Parathyroid adenoma (tissue), 2 donors: Measurements from ENCODE around the gene RAB3IL1.

ENCODE experiments used
- H2AFZ ChIP-seq: fragments of 300-600 bp; sonication (generic); one replicate; pipeline ENCODE4 v1.7.0; 2017; ENCODE audit warnings: antibody characterized with exemption, mild to moderate bottlenecking
- H3K27ac ChIP-seq: fragments of 300-600 bp; sonication (generic); one replicate; pipeline ENCODE4 v1.7.0; 2017
- H3K27me3 ChIP-seq: fragments of 300-600 bp; sonication (generic); one replicate; pipeline ENCODE4 v1.7.0; 2017; ENCODE audit warnings: low read length; ENCODE audit not compliant: control insufficient read depth, insufficient read depth
- H3K36me3 ChIP-seq: fragments of 300-600 bp; sonication (generic); one replicate; pipeline ENCODE4 v1.7.0; 2017; ENCODE audit warnings: low read length; ENCODE audit not compliant: control insufficient read depth, insufficient read depth
- H3K4me1 ChIP-seq: fragments of 300-600 bp; sonication (generic); one replicate; pipeline ENCODE4 v1.7.0; 2017; ENCODE audit warnings: control low read depth
- H3K4me2 ChIP-seq: fragments of 300-600 bp; sonication (generic); one replicate; pipeline ENCODE4 v1.7.0; 2017; ENCODE audit warnings: low read length
- H3K4me3 ChIP-seq: fragments of 300-600 bp; sonication (generic); one replicate; pipeline ENCODE4 v1.7.0; 2017; ENCODE audit warnings: low read depth, low read length
- H3K79me2 ChIP-seq: fragments of 300-600 bp; sonication (generic); one replicate; pipeline ENCODE4 v1.7.0; 2017; ENCODE audit warnings: control low read depth
- H3K9ac ChIP-seq: fragments of 300-600 bp; sonication (generic); one replicate; pipeline ENCODE4 v1.7.0; 2017; ENCODE audit warnings: mild to moderate bottlenecking
- H3K9me3 ChIP-seq: fragments of 300-600 bp; sonication (generic); one replicate; pipeline ENCODE4 v1.7.0; 2017; ENCODE audit warnings: low read length; ENCODE audit not compliant: control insufficient read depth
- CTCF ChIP-seq: fragments of 300-600 bp; sonication (generic); IDR thresholded peaks from one replicate; pipeline ENCODE4 v1.7.0; 2017; ENCODE audit warnings: antibody characterized with exemption, mild to moderate bottlenecking
- donor health status: primary hyperparathyroidism.

The RAB3IL1 gene

GRCh38 chr11:61905067-61905696 is 12.2 kb downstream of the RAB3IL1 start:
- no peaks in the 10 kb centered on the region for H3K36me3 ChIP-seq
- no peak overlapping the region for H3K27ac ChIP-seq

GRCh38 chr11:61904539-61905048 is 12.8 kb downstream of the RAB3IL1 start:
- no peaks in the 10 kb centered on the region for H3K27me3 ChIP-seq
- H3K36me3 ChIP-seq = no peaks in the 10 kb centered on the region
- no peak overlapping the region for H3K4me3 ChIP-seq
- H3K79me2 ChIP-seq = no peaks in the 10 kb centered on the region
- no peak overlapping the region for H3K27ac ChIP-seq
- peaks cover 11% of the 10 kb centered on the region for H3K4me1 ChIP-seq
- H3K9ac ChIP-seq = no peak overlapping the region
- no peak overlapping the region for H3K4me2 ChIP-seq
- TF ChIP-seq CTCF = no peak
- H3K9me3 ChIP-seq = no peaks in the 10 kb centered on the region
- H2AFZ ChIP-seq = no peak overlapping the region

More at GRCh38 chr11:61905067-61905696, 12.2 kb downstream of the RAB3IL1 start:
- no peak for TF ChIP-seq CTCF
- Histone ChIP-seq H3K79me2 (no peaks in the 10 kb centered on the region), H3K4me2 (no peak overlapping the region), H3K9me3 (no peaks in the 10 kb centered on the region), H3K4me3 (no peak overlapping the region), H2AFZ (no peak overlapping the region), H3K4me1 (peaks cover 11% of the 10 kb centered on the region), H3K27me3 (no peaks in the 10 kb centered on the region), H3K9ac (no peak overlapping the region)

GRCh38 chr11:61903845-61904244 is 13.5 kb downstream of the RAB3IL1 start:
- Histone ChIP-seq H3K36me3 (no peaks in the 10 kb centered on the region), H3K4me2 (no peak overlapping the region), H3K9ac (no peak overlapping the region), H3K27ac (no peak overlapping the region), H2AFZ (no peak overlapping the region), H3K4me1 (peaks cover 6% of the 10 kb centered on the region), H3K4me3 (no peak overlapping the region), H3K27me3 (no peaks in the 10 kb centered on the region), H3K79me2 (no peaks in the 10 kb centered on the region), H3K9me3 (no peaks in the 10 kb centered on the region)
- TF ChIP-seq CTCF = no peak

- no peak overlapping the region for H3K4me3 ChIP-seq
- no peak overlapping the region for H2AFZ ChIP-seq
- H3K4me1 ChIP-seq = no peaks in the 10 kb centered on the region
- TF ChIP-seq CTCF = no peak
- no peaks in the 10 kb centered on the region for H3K79me2 ChIP-seq
- H3K9ac ChIP-seq = no peak overlapping the region
- no peaks in the 10 kb centered on the region for H3K9me3 ChIP-seq
- H3K27me3 ChIP-seq = no peaks in the 10 kb centered on the region
- no peak overlapping the region for H3K4me2 ChIP-seq
- H3K27ac ChIP-seq = no peak overlapping the region
- H3K36me3 ChIP-seq = no peaks in the 10 kb centered on the region
Measured at GRCh38 chr11:61902313-61902712, 15.1 kb downstream of the RAB3IL1 start.

- Histone ChIP-seq H3K27me3 (no peaks in the 10 kb centered on the region), H3K4me1 (no peaks in the 10 kb centered on the region), H2AFZ (no peak overlapping the region), H3K36me3 (no peaks in the 10 kb centered on the region), H3K9ac (no peak overlapping the region), H3K4me3 (no peak overlapping the region), H3K4me2 (no peak overlapping the region), H3K79me2 (no peaks in the 10 kb centered on the region), H3K9me3 (no peaks in the 10 kb centered on the region), H3K27ac (no peak overlapping the region)
- no peak for TF ChIP-seq CTCF
Measured at GRCh38 chr11:61901397-61901796, 16.0 kb downstream of the RAB3IL1 start.
